Thyroid gland (tissue), 4 donors: Measurements from ENCODE around the gene GLTP. TPM values are rescaled to one million over a fixed set of nuclear protein-coding genes. Genes with fewer than 3 reads are reported as not detected.

Experiments
- DNase-seq, 2 donors: peaks; one replicate each; pipeline ENCODE4 v3.0.0-alpha.2; 2019
- H3K27ac ChIP-seq, 3 donors: fragments of 200-600 bp; sonication (generic); 1 replicate in 2 of 3; 2 replicates in 1 of 3; pipeline ENCODE4 v1.5.1; 2016 to 2019; ENCODE audit warnings: mild to moderate bottlenecking in 1 of 3, moderate library complexity in 1 of 3
- H3K27me3 ChIP-seq: fragments of 200-600 bp; sonication (generic); one replicate; pipeline ENCODE4 v1.5.1; 2019
- H3K36me3 ChIP-seq, 2 donors: fragments of 200-600 bp; sonication (generic); one replicate each; pipeline ENCODE4 v1.5.1; 2016 to 2019
- H3K4me1 ChIP-seq, 2 donors: fragments of 200-600 bp; sonication (generic); one replicate each; pipeline ENCODE4 v1.5.1; 2017 to 2019
- H3K4me3 ChIP-seq, 3 donors: fragments of 200-600 bp; sonication (generic); replicated peaks in 1 of 3; 1 replicate in 2 of 3; 2 replicates in 1 of 3; pipeline ENCODE4 v1.5.1; 2016; ENCODE audit warnings: mild to moderate bottlenecking in 1 of 3
- H3K9me3 ChIP-seq: fragments of 200-600 bp; sonication (generic); one replicate; pipeline ENCODE4 v1.5.1; 2017
- CTCF ChIP-seq, 6 experiments: fragments of 200-600 bp in 3 of 6; fragments of 450-650 bp in 3 of 6; sonication (generic) in 3 of 6; IDR thresholded peaks; one replicate each; pipeline ENCODE4 v1.5.1; 2016 to 2019; ENCODE audit warnings: antibody characterized with exemption in 6 of 6, mild to moderate bottlenecking in 2 of 6, inconsistent platforms in 1 of 6, moderate library complexity in 1 of 6
- POLR2A ChIP-seq, 2 donors: fragments of 450-650 bp; IDR thresholded peaks; one replicate each; pipeline ENCODE4 v1.6.1; 2017; ENCODE audit warnings: antibody characterized with exemption in 2 of 2, mild to moderate bottlenecking in 2 of 2, moderate library complexity in 1 of 2
- WGBS, 2 donors: methylation state at CpG; one replicate each; pipeline ENCODE4 v1.1.5; 2017; 5-methylcytosine and 5-hydroxymethylcytosine counted together
- intact Hi-C: fragments of 100-400 bp; cut with DNase I; formaldehyde crosslinking; loops from one replicate; pipeline ENCODE4 v1.15.1; 2023
- microRNA-seq: library from miRNA; unstranded; fragments of <30 nt; microRNA quantifications from one replicate; pipeline ENCODE4, GENCODE V29; 2016
- small RNA-seq: library from RNA; depleted of rRNA; stranded (forward); fragments of <200 nt; gene quantifications from one replicate; pipeline ENCODE3, GENCODE V24; 2016
- total RNA-seq, 4 donors: library from RNA; depleted of rRNA; stranded (reverse); fragments of >200 nt; gene quantifications; one replicate each; pipeline ENCODE4 v1.2.3, GENCODE V29; 2016

The GLTP gene
- total RNA-seq, 4 donors from 2014 or later: 49.9 to 72.0 (median 60.2) TPM

DNA sequence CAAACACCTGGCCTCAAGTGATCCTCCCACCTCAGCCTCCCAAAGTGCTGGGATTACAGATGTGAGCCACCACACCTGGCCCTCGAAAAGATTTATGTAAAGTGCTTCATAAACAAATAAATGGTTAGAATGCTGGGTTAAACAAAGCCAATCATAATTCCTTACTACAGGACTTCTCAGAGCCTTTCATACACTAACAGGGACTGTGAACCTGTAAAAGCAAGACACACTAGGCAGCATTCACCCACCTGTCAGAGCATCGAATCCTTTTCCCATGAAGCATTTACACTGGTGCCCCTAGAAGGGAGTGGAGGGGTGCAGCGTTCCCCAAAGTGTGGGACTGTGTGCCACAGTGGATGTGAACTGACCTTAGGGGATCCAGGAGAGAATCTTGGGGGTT is 76.7 kb downstream of the GLTP start:
- intact Hi-C loops: no loop called here
- Histone ChIP-seq H3K27ac (no peak overlapping the region), H3K27me3 (no peaks in the 10 kb centered on the region), H3K4me1 (no peaks in the 10 kb centered on the region), H3K36me3 (no peaks in the 10 kb centered on the region), H3K4me3 (no peak overlapping the region), H3K9me3 (no peaks in the 10 kb centered on the region)
- no peak for DNase-seq
- TF ChIP-seq POLR2A (IDR thresholded peaks at IDR 0.05) (no peak), CTCF (IDR thresholded peaks at IDR 0.05) (no peak)
- 87 to 88% methylated on average over 3 of the region's 3 CpGs for WGBS, 2 donors

DNA sequence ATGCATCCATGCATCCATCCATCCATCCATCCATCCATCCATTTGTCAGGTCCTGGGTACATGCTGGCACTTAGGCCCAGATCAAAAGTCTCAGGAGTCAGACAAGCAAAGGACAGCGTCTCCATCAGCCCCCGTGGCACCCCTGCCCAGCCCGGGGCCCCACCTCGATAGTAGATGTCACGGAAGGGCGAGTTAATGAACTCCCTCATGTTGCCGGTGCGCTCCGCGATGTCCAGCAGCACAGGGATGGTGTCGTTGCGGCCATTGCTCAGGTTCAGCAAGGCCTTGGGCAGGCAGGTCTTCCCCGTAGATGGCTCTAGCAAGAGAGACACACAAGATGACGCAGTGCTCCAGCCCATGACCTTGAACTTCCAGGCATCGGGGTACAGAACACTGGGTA is 77.5 kb downstream of the GLTP start:
- 90 to 93% methylated on average over 14 of the region's 15 CpGs for WGBS, 2 donors
- intact Hi-C loops: no loop called here
- no peak for TF ChIP-seq CTCF (IDR thresholded peaks at IDR 0.05)
- TF ChIP-seq POLR2A (IDR thresholded peaks at IDR 0.05): no peak
- H3K27me3 ChIP-seq: no peaks in the 10 kb centered on the region
- no peaks in the 10 kb centered on the region for H3K36me3 ChIP-seq
- no peak overlapping the region for H3K27ac ChIP-seq
- no peak for DNase-seq
- H3K4me1 ChIP-seq: no peaks in the 10 kb centered on the region
- no peaks in the 10 kb centered on the region for H3K9me3 ChIP-seq
- no peak overlapping the region for H3K4me3 ChIP-seq

Small RNAs within 50 kb of the gene (microRNA-seq; reads per million reads assigned to microRNA genes)
- gene MIR4497: not detected

Small RNAs within 50 kb of the gene (small RNA-seq; reads per million reads assigned to genes)
- gene MIR4497 (not detected), gene RN7SL441P (not detected)

Other genes with a start within 250 kb of the GLTP start
- 1 to 10 TPM; 1.3 to 3.8 (median 1.9) TPM for gene FAM222A, start 166.7 kb downstream of the GLTP start, total RNA-seq
- 1 to 10 TPM in 2 of 4 donors, under 1 TPM in 1, not detected in 1; 0.39 to 1.6 (median 1.3) TPM for gene TRPV4, start 47.1 kb downstream of the GLTP start, total RNA-seq
- 10 to 100 TPM; 16.4 to 25.8 (median 24.3) TPM for gene TCHP, start 19.7 kb upstream of the GLTP start, total RNA-seq
- gene GIT2, start 115.8 kb upstream of the GLTP start, total RNA-seq: 10 to 100 TPM; 54.4 to 69.4 (median 60.1) TPM
- 100 to 1,000 TPM; 125 to 167 (median 137) TPM for gene ANKRD13A, start 118.9 kb upstream of the GLTP start, total RNA-seq
- 10 to 100 TPM; 16.1 to 41.5 (median 21.9) TPM for gene C12orf76, start 168.0 kb upstream of the GLTP start, total RNA-seq
- gene IFT81, start 243.8 kb upstream of the GLTP start, total RNA-seq: 10 to 100 TPM; 21.6 to 36.0 (median 29.5) TPM